Mesothelial cell of epicardium (in vitro differentiated cells): ENCODE measurements around the gene HSD17B13. TPM values are rescaled to one million over a fixed set of nuclear protein-coding genes. Genes with fewer than 3 reads are reported as not detected.

Source experiments
- DNase-seq, 2 experiments: peaks; one replicate each; pipeline ENCODE4 v3.0.0; 2021; ENCODE audit warnings: low spot score in 2 of 2; ENCODE audit not compliant: unreplicated experiment in 2 of 2
- H3K27ac Mint-ChIP-seq: 2 replicates; pipeline ENCODE4 v1.8.0; 2021; ENCODE audit warnings: mixed read lengths
- H3K27me3 Mint-ChIP-seq: 2 replicates; pipeline ENCODE4 v1.8.0; 2021; ENCODE audit warnings: low read depth, mixed read lengths
- H3K36me3 Mint-ChIP-seq: 2 replicates; pipeline ENCODE4 v1.8.0; 2021; ENCODE audit warnings: mixed read lengths
- H3K4me1 Mint-ChIP-seq: 2 replicates; pipeline ENCODE4 v1.8.0; 2021; ENCODE audit warnings: mixed read lengths
- H3K4me3 Mint-ChIP-seq: 2 replicates; pipeline ENCODE4 v1.8.0; 2021; ENCODE audit warnings: mild to moderate bottlenecking, moderate library complexity, mixed read lengths
- H3K9me3 Mint-ChIP-seq: 2 replicates; pipeline ENCODE4 v1.8.0; 2021; ENCODE audit warnings: mixed read lengths
- total RNA-seq: library from RNA; stranded (reverse); gene quantifications from 3 replicates; pipeline ENCODE4 v1.2.1, GENCODE V29; 2021
- TF ChIP-seq, protein P1 (sequence below): fragments of 200-600 bp; sonication (generic); IDR thresholded peaks from one replicate; pipeline ENCODE4 v1.5.0; 2021; ENCODE audit warnings: antibody characterized with exemption; ENCODE audit not compliant: unreplicated experiment

The HSD17B13 gene, protein sequence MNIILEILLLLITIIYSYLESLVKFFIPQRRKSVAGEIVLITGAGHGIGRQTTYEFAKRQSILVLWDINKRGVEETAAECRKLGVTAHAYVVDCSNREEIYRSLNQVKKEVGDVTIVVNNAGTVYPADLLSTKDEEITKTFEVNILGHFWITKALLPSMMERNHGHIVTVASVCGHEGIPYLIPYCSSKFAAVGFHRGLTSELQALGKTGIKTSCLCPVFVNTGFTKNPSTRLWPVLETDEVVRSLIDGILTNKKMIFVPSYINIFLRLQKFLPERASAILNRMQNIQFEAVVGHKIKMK
- total RNA-seq = 0.16 to 0.20 TPM (median 0.18 TPM) in 3 replicates

DNA sequence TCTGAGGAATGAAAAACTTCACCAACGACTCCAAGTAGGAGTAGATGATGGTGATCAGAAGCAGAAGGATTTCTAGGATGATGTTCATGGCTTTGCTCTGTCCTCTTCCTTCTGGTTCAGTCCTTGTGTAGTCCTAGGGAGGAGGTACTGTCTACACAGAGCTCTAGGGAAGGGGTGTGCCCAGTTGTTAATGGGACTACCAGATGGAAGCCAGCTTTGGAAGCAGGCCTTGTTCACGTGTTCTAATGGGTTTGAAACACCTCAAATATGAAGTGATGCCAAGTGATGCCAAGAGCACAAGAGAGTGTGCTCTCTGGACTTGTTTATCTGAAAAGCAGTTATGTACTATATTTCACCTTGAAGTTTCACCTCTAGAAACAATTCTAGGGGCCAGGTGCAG, at the start of gene HSD17B13:
Gene HSD17B13, minus strand, starts transcription at position 129 of the 400 bp plus-strand sequence. Its CDS starts 41 bp downstream, at position 88.
- Mint-ChIP-seq H3K4me3 (no peak within 1 kb of the TSS), H3K27me3 (no peaks in the 10 kb centered on the region), H3K36me3 (no peaks in the 10 kb centered on the region), H3K9me3 (no peaks in the 10 kb centered on the region), H3K4me1 (peaks cover 12% of the 10 kb centered on the region), H3K27ac (no peak within 1 kb of the TSS)
- TF ChIP-seq, protein P1, sequence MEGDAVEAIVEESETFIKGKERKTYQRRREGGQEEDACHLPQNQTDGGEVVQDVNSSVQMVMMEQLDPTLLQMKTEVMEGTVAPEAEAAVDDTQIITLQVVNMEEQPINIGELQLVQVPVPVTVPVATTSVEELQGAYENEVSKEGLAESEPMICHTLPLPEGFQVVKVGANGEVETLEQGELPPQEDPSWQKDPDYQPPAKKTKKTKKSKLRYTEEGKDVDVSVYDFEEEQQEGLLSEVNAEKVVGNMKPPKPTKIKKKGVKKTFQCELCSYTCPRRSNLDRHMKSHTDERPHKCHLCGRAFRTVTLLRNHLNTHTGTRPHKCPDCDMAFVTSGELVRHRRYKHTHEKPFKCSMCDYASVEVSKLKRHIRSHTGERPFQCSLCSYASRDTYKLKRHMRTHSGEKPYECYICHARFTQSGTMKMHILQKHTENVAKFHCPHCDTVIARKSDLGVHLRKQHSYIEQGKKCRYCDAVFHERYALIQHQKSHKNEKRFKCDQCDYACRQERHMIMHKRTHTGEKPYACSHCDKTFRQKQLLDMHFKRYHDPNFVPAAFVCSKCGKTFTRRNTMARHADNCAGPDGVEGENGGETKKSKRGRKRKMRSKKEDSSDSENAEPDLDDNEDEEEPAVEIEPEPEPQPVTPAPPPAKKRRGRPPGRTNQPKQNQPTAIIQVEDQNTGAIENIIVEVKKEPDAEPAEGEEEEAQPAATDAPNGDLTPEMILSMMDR = no peak
- no peak for DNase-seq

DNA sequence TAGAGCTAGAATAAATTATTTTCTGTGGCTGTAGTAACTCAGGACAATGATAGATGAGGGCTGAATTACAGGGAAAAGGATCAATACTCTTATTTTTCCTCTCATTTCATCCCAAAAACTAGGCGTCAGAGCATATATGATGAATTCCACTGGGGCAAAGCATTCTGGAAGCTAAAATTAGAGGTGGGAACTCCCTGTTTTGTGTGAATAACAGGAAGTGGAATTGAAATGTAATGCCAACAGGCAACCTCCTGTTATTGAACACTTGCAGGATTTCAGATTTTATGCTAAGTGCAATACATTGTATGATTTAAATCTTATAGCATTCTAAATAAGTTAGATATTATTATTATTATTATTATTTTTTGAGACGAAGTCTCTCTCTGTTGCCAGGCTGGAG, 47.4 kb upstream of the HSD17B13 start:
- Mint-ChIP-seq H3K27me3 (no peaks in the 10 kb centered on the region), H3K4me3 (no peak overlapping the region), H3K36me3 (peaks cover 42% of the 10 kb centered on the region), H3K27ac (no peak overlapping the region), H3K9me3 (peaks cover 7% of the 10 kb centered on the region), H3K4me1 (peaks cover 3% of the 10 kb centered on the region)
- TF ChIP-seq, protein P1 = no peak
- DNase-seq = no peak

DNA sequence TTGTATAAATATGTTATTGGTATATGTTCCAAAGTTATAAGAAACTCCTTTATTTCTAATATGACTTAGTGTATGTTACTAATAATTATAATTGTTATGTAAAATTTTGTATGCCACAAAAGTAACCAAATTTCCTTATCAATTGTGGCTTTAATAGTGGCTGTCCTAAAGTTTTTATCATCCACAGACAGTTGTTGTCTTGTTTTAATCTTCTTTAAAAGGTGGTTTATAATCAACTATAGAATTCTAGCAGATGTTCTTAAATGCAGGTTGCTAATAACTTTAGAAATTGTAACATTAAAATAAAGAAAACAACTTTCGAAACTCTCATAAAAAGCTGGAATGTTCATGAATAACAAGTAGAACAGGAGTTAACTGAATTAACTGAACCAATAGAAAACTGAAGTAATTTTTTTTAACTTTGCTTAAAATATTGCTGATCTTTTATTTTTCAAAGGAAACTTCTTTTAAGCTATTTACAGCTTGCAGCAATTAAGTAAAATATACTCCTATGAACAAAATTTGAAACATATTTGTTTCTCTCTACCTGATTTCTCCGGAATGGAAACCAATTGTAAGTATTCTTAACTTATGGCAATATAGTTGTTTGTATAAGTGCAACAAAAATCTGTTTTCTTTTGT, 44.0 kb upstream of the HSD17B13 start:
- H3K4me1 Mint-ChIP-seq = no peaks in the 10 kb centered on the region
- H3K4me3 Mint-ChIP-seq = no peak overlapping the region
- DNase-seq = no peak
- H3K27me3 Mint-ChIP-seq = no peaks in the 10 kb centered on the region
- peaks cover 7% of the 10 kb centered on the region for H3K9me3 Mint-ChIP-seq
- no peak overlapping the region for H3K27ac Mint-ChIP-seq
- peaks cover 52% of the 10 kb centered on the region for H3K36me3 Mint-ChIP-seq
- TF ChIP-seq, protein P1 = no peak

DNA sequence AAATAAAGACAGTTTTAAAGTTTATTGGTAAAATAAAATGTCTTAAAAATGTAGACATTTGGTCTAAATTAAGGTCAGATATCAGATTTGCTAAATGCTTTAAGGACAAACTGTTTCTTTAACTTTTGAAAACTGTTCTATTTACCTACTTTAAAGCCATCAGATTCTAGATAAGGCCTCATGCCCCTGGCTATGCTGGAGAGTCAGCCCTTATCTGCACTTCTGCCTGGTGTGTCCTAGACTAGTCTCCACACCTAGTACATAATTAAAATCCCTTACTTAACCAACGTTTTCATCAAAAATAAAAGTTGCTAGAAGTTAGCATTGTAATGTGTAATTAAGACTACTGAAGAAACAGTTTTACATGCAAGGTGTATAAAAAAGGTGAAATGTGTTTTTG, 42.7 kb upstream of the HSD17B13 start:
- TF ChIP-seq, protein P1 = no peak
- H3K4me1 Mint-ChIP-seq = peaks cover 3% of the 10 kb centered on the region
- H3K36me3 Mint-ChIP-seq = peaks cover 44% of the 10 kb centered on the region
- H3K27ac Mint-ChIP-seq = no peak overlapping the region
- no peak overlapping the region for H3K4me3 Mint-ChIP-seq
- H3K27me3 Mint-ChIP-seq = no peaks in the 10 kb centered on the region
- DNase-seq = no peak
- H3K9me3 Mint-ChIP-seq = peaks cover 7% of the 10 kb centered on the region

DNA sequence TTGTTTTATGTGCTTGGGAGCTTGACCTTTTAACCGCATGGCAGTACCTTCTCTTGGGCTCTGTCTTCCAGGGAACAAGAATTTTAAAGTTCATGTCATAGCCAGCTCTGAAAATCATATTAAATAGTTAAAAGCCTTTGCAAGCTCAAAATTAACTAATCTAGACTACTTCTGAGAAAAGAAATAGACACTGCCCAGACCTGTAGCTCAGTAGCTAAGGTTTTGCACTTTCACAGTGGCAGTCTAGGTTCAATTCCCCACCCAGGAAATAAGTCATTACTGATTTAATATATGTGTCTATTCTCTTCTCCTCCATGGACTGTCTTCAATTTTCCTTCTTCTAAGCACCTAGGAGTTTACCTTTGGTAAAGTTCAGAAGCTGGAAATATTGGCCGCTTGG, 40.9 kb upstream of the HSD17B13 start:
- Mint-ChIP-seq H3K27me3 (no peaks in the 10 kb centered on the region), H3K4me3 (no peak overlapping the region), H3K4me1 (peaks cover 5% of the 10 kb centered on the region), H3K36me3 (peaks cover 39% of the 10 kb centered on the region), H3K27ac (no peak overlapping the region), H3K9me3 (peaks cover 7% of the 10 kb centered on the region)
- no peak for DNase-seq
- TF ChIP-seq, protein P1 = no peak
